GM21423 (cell line): ENCODE data around the gene CYP4F22.
"Not testable (repeated sequence)": the region's sequence is repeated elsewhere in the genome, so short reads cannot be mapped to it uniquely, and the experiment has no call there.

Experiments
- ATAC-seq: cut with Tn5 transposase; IDR thresholded peaks from one replicate; pipeline ENCODE4 v1.9.1; 2021; ENCODE audit warnings: mild to moderate bottlenecking, moderate library complexity; ENCODE audit not compliant: unreplicated experiment

Gene CYP4F22

DNA sequence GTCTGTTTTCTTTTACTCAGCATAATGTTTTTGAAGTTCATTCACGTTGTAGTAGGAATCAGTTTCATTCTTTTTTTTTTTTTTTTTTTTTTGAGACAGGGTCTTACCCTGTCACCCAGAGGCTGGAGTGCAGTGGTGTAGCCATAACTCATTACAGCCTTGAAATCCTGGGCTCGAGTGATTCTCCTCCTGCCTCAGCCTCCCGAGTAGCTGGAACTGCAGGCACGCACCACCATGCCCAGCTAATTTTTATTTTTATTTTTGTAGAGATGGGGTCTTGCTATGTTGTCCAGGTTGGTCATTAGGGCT lies 25.2 kb downstream of the CYP4F22 start:
- ATAC-seq: not testable (repeated sequence)

DNA sequence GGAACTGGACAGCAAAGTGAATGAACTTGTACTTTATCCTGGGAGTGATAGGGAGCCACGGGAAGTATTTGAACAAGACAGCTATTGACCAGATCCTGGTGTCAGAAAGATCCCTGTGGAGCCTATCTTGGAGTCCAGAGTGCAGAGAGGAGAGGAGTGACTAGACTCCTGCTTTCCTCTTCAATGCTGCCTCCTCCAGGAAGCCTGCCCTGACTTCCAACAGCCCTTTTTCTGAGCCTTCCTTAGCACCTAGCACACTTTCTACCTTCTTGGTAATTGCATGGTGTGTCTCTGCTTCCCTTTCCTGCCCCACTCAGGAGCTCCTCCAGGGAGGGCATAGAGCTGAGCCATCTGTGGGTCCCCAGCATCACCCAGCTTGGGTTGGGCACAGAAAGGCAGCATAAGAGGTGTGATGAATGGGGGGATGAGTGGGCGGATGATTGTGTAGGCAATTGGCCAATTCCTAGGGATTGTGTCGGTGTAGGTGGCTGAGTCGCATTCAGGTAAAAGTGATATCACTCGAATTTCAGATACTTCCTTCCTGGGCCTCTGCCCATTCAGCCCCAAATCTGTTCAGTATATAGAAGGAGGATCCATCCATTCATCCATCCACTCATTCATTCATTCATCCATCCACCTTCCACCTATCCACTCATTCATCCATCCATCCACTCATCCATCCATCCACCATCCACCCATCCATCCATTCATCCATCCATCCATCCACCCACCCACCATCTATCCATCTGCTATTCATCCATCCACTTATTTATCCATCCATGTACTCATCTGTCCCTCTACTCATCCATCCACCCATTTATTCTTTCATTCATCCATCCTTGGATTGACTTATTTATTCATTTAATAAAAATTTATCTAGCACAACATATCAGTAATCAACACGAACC lies 26.9 kb downstream of the CYP4F22 start:
- no peak for ATAC-seq

DNA sequence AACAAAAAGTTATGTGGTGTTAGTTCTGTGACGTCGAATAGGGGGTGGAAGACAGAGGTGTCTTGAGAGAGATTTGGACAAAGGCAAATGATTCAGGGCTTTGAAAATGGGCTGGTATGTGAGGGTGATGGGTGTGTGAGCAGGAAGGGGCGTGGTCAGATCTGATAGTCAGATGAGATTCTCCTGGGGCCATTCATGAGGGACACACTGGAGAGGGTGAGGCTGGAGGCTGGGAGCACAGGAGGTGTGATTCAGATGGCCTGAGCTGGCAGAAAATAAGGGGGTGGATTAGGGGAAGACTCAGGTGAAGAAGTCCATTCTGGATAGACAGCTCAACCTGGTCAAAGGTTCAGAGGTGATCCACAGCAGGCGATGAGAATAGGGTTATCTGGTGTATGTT lies 28.0 kb downstream of the CYP4F22 start:
- no peak for ATAC-seq

DNA sequence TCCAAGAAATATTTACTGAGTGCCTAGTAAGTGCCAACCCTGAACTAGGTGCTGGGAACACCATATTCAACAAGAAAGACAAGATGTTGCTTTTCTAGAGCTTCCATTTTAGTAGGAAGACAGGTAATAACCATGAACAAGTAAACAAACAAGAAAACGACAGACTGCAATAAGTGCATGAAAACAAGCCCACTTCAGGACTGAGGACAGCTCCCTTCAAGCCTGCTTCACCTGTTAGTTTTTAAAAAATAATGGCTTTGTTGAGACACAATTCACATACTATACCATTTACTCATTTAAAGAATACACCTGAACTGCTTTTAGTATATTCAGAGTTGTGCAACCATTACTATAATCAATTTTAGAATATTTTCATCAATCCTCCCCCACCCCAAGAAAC lies 30.4 kb downstream of the CYP4F22 start:
- ATAC-seq: no peak

DNA sequence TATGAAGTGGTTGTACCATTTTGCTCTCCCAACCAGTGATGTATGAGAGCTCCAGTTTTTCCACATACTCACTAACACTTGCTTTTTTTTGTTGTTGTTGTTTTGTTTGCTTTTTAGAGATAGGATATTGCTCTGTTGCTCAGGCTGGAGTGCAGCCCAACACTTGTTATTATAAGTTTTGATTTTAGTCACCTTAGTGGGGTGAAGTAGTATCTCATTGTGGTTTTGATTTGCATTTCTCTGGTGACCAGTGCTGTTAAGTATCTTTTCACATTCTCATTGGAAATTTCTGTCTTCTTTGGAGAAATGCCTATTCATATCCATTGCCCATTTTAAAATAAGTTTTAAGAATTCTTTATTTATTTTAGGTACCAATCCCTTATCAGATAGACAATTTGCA lies 31.3 kb downstream of the CYP4F22 start:
- no peak for ATAC-seq

DNA sequence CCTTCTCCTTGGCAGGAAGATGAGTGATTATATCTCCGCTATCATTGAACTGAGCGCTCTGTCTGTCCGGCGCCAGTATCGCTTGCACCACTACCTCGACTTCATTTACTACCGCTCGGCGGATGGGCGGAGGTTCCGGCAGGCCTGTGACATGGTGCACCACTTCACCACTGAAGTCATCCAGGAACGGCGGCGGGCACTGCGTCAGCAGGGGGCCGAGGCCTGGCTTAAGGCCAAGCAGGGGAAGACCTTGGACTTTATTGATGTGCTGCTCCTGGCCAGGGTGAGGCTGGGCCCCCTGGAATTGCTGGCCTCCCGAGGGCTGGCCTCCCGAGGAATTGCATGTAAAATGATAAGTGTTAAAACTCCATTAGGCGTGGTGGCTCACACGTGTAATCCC lies 32.1 kb downstream of the CYP4F22 start:
- no peak for ATAC-seq

DNA sequence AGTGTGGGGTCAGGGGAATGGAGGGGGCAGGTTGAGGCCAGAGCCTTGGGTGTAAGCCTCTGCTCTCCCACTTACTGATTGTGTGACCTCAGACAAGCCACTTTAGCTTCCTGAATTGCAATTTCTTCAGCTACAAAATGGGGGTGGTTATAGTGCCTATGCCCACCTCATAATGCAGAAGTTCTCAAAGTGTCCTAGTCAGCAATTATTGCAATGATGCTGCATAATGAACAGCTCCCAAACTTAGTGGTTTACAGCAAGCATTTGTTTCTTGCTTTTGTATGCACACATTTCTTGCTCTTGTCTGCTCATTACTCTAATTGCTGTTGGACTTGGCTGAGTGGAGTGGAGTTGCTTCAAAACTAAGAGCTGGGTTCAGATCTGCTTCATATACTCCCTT lies 36.0 kb downstream of the CYP4F22 start:
- ATAC-seq: no peak

DNA sequence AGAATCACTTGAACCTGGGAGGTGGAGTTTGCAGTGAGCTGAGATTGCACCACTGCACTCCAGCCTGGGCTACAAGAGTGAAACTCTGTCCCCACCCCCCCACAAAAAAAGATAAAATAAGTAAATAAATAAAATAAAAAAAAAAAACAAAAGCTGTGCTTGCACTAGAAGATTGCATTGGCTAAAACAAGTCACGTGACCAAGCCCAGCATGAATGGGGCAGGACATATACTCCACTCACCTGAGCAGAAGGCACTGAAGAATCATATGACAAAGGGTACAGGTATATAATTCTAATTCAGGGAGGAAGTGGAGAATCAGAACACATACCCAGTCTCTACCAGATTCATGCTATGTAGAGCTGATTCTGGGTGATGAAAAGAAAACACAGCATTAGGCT lies 36.6 kb downstream of the CYP4F22 start:
- no peak for ATAC-seq

DNA sequence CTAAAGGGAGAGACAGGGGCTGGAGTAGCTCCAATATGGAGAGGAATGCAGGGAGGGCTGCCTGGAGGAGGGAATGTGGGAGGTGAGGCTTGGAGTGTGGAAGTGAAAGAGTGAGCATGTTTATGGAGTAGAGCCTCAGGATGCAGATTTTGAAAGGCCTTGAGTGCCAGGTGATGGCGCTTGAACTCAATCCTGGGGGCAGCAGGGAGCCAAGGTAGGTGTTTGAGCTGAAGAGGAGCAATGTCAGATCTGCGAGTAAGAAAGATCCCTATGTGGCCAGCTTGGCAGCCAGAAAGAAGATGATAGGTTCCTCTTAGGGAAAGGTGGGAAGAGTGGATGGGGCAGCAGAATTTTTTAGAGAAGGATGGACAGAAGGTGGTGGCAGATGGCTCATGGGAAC lies 40.3 kb downstream of the CYP4F22 start:
- no peak for ATAC-seq

DNA sequence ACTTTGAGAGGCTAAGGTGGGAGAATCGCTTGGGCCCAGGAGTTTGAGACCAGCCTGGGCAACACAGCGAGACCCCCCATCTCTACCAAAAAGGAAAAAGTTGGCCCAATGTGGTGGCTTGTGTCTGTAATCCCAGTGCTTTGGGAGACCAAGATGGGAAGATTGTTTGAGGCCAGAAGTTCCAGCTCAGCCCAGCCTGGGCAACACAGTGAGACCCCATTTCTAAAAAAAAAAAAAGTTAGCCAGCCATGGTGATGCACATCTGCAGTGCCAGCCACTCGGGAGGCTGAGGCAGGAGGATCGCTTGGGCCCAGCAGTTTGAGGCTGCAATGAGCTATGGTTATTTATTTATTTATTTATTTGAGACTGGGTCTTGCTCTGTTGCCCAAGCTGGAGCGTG lies 41.3 kb downstream of the CYP4F22 start:
- no peak for ATAC-seq

DNA sequence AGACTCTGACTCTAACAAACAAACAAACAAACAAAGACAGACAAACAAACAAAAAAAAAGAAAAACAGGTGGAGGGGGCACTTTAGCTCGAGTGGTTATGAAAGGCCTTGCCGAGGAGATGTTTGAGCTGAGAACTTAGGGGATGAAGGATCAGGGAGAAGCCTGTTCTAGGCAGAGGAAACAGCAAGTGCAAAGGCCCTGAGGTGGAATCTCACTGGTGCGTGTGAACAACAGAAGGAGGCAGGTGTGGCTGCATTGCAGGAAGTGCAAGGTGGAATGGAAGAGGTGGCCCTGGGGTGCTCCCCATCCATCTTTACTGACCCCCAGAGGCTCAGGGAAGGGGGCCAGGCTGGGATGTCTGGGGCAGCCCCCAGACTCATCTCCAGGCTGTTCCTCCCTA lies 41.9 kb downstream of the CYP4F22 start:
- no peak for ATAC-seq

DNA sequence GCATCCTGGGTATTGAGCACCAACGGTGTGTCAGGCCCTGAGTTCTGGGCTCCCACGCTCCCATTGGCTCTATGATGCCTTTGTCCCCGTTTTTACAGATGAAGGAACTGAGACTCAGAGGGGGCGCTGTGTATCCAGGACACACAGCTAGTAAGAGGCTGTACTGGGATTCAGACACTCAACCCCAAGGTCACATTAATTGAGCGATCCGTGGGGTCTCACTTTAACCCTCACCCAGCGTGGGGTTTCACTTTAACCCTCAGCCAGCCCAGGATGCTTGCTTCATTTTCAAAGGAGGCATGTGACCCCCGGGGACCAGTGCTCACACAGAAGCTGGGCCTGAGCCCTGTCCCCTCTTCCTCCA lies 42.6 kb downstream of the CYP4F22 start:
- ATAC-seq: no peak

DNA sequence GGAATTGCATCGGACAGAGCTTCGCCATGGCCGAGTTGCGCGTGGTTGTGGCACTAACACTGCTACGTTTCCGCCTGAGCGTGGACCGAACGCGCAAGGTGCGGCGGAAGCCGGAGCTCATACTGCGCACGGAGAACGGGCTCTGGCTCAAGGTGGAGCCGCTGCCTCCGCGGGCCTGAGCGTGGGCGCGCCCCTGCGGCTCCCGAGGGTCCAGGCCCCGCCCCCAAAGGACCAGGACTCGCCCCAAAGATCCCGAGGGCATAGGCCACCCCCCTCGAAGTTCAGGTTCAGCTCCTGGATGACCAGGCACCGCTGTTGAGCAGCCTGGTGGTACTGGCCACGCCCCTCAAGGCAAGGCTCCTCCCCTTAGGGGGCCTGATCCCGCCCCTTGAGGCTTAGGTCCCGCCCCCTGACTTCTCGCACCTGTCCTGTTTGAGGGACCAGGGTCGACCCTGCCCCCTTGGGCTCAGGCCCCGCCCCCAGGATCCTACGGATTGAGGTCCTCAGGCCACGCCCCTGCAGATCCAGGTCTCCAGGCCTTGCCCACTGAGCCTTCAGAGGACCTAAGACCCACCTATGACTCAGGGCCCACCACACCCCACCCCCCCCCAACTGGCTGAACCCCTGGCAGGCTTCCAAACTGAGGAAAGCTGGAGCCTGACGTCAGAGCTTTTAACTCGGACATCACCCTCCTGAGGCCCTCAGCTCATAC lies 43.1 kb downstream of the CYP4F22 start:
- ATAC-seq: no peak

DNA sequence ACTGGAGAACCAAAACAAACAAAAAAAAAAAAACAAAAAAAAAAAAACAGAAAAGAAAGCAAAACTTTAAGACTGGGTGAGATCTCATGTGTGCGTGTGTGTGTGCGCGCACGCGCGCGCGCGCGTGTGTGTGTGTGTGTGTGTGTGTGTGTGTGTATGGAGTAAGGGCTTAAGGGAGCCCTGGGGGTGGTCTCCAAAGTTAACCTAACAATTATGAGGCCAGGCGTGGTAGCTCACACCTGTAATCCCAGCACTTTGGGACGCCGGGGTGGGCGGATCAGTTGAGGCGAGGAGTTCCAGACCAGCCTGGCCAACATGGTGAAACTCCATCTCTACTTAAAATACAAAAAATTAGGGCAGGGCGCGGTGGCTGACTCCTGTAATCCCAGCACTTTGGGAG lies 46.7 kb downstream of the CYP4F22 start:
- no peak for ATAC-seq

DNA sequence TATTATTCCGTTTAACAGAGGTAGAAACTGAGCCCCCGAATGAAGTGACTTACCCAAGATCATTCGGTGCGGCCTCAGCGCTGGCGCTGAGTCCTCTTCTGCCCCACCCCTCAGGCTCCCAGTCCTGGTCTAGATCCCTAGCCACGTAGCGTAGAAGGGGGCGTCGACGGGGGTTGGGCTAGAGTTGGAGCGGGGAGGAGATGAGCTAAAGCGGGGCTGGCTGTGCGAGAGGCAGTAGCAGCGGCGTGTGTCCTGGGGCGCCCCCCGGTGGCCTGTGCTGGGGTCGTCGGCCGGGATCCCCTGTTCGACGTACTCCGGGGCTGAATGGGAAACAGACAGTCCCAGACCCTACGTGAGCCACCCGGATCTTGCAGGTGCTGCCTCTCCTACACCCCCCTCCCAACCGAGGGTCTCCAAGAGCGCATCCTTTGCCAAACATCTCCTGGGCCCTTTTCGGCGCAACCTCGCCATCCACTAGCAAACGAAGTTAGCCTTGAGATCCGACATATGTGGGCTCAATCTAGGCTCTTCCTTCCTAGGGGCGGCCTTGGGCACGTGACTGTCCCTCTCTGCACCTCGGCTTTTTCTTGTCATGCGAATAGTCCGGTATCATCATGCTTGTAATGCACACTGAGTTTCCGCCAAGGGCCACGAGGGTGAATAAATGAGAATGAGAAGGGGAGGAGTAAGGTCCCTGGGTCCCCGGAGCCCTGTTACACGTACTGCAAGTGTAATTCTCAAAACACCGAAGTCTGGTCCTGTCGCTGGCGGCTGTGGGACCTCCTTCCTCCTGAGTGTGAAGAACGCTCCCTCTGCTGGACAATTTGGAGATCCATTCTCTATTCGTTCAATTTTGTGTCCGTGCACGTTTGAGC lies 47.7 kb downstream of the CYP4F22 start:
- peak; percentile 65 for ATAC-seq

DNA sequence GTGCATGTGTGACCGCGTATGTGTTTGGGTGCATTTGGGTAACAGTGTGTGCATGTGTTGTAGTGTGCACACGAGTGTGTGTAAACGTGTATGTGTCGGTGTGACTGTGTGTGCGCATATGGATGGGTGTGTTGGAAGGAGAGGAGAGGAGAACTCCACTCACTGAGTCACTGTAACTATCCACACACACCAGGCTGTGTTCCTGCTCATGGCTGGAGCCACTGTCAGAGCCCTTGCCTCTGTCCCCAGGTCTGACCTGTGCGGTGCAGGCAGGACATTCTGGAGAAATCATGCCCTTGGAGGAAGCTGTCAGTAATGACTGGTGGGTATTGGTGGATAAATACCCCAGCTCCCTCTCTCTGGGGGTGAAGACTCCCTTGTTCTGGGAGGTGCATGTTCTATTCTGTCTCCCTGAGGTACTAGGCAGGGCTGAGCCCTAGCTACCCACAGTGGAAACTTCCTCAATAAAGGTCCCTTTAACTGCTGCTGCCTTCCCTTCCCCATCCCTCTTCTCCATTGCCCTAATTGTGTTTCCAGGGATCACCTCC lies 48.4 kb downstream of the CYP4F22 start:
- ATAC-seq: no peak

DNA sequence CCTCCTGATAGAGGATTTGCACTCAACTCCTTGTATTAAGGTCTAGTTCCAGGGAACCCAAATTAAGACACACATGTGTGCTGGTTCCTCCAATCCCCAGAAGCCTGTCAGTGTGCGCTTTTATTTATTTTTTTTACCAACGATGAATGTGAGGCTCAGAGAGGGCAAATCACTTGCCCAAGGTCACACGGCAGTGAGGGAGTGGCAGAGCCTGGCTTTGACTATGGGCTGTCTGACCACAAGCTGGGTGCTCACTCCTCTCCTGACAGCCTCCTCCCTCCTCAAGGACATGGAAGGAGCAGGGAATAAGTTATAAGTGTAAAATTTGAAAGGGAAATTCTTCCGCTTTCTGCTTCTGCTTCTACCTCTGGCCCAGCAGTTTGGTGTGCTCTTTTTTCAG lies 48.9 kb downstream of the CYP4F22 start:
- ATAC-seq: no peak

DNA sequence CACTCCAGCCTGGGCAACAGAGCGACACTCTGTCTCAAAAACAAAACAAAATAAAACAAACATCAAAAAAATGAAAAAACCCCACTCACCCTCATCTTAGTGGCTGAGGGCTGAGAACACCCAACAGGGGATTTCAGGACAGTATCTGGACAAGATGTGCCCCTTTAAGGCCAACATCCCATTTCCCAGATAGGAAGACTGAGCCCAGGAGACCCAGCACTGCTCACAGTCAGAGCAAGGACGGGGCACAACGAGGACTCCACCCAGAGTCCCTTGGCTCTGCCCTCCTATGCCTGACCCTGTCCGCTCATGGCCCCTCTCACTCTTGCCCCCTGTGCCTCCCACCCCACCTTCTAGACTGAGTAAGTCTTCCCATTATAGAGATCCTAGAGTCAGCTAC lies 53.8 kb downstream of the CYP4F22 start:
- no peak for ATAC-seq

DNA sequence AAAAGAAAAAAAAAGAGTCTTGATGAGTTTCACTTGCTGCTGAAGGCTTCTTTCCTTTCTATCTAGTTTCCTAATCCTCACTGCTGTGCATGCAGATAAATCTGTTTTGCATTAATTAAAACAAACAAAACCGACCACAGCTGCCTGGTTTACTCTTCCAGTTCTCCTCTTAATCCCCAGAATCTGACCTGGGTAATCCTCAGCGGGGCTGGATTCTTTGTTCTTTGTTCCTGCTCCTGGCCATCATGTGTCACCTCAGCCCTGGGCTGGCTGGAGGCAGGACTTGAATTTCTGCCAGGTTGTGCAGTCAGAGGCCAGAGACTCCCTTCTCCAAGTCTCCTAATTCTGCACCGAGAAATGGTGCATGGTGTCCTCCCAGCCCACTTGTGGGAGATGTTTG lies 54.5 kb downstream of the CYP4F22 start:
- ATAC-seq: no peak

DNA sequence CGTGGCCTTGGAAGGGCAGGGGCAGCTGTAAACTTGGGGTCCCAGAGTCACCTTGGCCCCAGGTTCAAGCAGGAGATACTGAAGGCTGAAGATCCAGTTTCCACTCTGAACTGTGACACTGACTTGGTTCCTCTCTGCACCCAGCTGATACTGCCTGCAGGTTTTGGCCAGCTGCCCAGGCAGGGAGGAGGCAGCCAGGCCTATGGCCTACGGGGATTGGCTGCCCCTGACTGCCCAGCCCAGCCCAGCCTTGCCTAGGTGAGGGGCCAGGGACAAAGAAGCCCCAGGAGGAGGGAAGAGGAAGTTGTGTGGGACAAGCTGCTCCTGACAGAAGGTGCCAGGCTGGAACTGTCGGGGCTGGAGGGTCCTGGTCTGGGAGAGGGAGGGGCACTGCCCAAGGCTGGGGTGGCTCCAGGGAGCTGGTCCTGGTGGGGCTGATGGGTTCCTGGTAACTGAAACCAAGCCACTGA lies 55.0 kb downstream of the CYP4F22 start:
- no peak for ATAC-seq

DNA sequence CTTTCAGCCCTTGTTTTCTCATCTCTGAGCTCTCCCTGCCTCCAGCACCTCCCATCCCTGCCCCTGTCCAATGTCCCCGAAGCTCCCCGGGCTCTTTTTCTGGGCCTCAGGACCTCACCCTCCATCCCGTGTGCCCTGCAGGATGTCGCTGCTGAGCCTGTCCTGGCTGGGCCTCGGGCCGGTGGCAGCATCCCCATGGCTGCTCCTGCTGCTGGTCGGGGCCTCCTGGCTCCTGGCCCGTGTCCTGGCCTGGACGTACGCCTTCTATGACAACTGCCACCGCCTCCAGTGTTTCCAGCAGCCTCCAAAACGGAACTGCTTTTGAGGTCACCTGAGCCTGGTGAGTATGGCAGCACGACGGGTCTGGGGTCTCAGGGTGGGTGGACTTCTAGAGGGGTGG lies 55.6 kb downstream of the CYP4F22 start:
- ATAC-seq: no peak
